Measurements from ENCODE around the gene ZNF124.

DNA sequence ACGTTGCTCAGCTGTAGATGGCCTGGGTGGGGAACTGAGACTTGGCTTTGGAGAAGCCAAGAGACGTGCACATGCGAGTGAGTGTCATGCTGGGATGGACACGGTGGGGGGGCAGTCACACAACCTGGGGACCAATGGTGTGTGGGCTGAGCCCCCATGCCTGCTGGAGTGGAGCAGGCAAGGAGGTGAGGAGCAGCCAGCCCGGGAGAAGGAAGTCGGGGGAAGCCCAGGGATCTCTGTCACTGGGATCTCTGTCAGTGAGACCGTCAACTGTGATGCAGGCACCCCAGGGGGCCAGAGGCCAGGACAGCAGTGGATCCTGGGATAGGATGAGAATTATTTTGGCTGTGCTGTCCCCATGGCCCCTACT is 56.7 kb downstream of the ZNF124 start:
- TF ChIP-seq, protein P1, sequence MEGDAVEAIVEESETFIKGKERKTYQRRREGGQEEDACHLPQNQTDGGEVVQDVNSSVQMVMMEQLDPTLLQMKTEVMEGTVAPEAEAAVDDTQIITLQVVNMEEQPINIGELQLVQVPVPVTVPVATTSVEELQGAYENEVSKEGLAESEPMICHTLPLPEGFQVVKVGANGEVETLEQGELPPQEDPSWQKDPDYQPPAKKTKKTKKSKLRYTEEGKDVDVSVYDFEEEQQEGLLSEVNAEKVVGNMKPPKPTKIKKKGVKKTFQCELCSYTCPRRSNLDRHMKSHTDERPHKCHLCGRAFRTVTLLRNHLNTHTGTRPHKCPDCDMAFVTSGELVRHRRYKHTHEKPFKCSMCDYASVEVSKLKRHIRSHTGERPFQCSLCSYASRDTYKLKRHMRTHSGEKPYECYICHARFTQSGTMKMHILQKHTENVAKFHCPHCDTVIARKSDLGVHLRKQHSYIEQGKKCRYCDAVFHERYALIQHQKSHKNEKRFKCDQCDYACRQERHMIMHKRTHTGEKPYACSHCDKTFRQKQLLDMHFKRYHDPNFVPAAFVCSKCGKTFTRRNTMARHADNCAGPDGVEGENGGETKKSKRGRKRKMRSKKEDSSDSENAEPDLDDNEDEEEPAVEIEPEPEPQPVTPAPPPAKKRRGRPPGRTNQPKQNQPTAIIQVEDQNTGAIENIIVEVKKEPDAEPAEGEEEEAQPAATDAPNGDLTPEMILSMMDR (IDR thresholded peaks at IDR 0.05): no peak
- TF ChIP-seq CREB1 (CRISPR knock-in tag; IDR thresholded peaks at IDR 0.05): no peak
- no peak for TF ChIP-seq ZBTB43 (CRISPR knock-in tag; IDR thresholded peaks at IDR 0.05)
- TF ChIP-seq GABPB1 (CRISPR knock-in tag; IDR thresholded peaks at IDR 0.05): no peak
- no peak for TF ChIP-seq JUN (CRISPR knock-in tag; IDR thresholded peaks at IDR 0.05)
- TF ChIP-seq FOXJ3 (CRISPR knock-in tag; IDR thresholded peaks at IDR 0.05; ENCODE audit: borderline replicate concordance): no peak
- TF ChIP-seq ATF1 (CRISPR knock-in tag; IDR thresholded peaks at IDR 0.05): no peak

Data from WTC11 (cell line).